GM23248 (cell line): ENCODE results near the gene MAP7D2. TPM values are rescaled to one million over a fixed set of nuclear protein-coding genes. Genes with fewer than 3 reads are reported as not detected.
A peak's percentile ranks its signal among the peaks of the same experiment; 100 is the strongest.
"Not testable (repeated sequence)": the region's sequence is repeated elsewhere in the genome, so short reads cannot be mapped to it uniquely, and the experiment has no call there.

Experiments used
- DNase-seq: peaks from one replicate; pipeline ENCODE4 v3.0.0-alpha.2; 2015
- H2AFZ ChIP-seq: fragments of 200-600 bp; sonication (generic); 2 replicates; pipeline ENCODE4 v1.6.1; 2016; ENCODE audit warnings: antibody characterized with exemption
- H3F3A ChIP-seq: fragments of 200-600 bp; sonication (generic); 2 replicates; pipeline ENCODE4 v1.6.1; 2016; ENCODE audit warnings: mild to moderate bottlenecking, antibody characterized with exemption, mixed run types; ENCODE audit not compliant: insufficient read depth
- H3K27ac ChIP-seq: fragments of 200-600 bp; sonication (generic); 2 replicates; pipeline ENCODE4 v1.5.1; 2016; ENCODE audit warnings: mild to moderate bottlenecking
- H3K27me3 ChIP-seq: fragments of 200-600 bp; sonication (generic); replicated peaks from 2 replicates; pipeline ENCODE4 v1.6.1; 2016; ENCODE audit warnings: mild to moderate bottlenecking; ENCODE audit not compliant: insufficient read depth
- H3K36me3 ChIP-seq: fragments of 200-600 bp; sonication (generic); 2 replicates; pipeline ENCODE4 v1.6.1; 2016; ENCODE audit warnings: low read depth, mild to moderate bottlenecking
- H3K4me1 ChIP-seq: fragments of 200-600 bp; sonication (generic); 2 replicates; pipeline ENCODE4 v1.6.1; 2016; ENCODE audit warnings: mild to moderate bottlenecking; ENCODE audit not compliant: insufficient read depth
- H3K4me2 ChIP-seq: fragments of 200-600 bp; sonication (generic); one replicate; pipeline ENCODE4 v1.6.1; 2016; ENCODE audit warnings: mild to moderate bottlenecking; ENCODE audit not compliant: unreplicated experiment
- H3K4me3 ChIP-seq: fragments of 200-600 bp; sonication (generic); 2 replicates; pipeline ENCODE4 v1.5.1; 2016; ENCODE audit warnings: mild to moderate bottlenecking
- H3K79me2 ChIP-seq: fragments of 200-600 bp; sonication (generic); 2 replicates; pipeline ENCODE4 v1.6.1; 2016; ENCODE audit warnings: mild to moderate bottlenecking; ENCODE audit not compliant: insufficient read depth
- H3K9ac ChIP-seq: fragments of 200-600 bp; sonication (generic); 2 replicates; pipeline ENCODE4 v1.6.1; 2016; ENCODE audit warnings: mild to moderate bottlenecking
- H3K9me2 ChIP-seq: fragments of 200-600 bp; sonication (generic); 2 replicates; pipeline ENCODE4 v1.6.1; 2016; ENCODE audit warnings: mixed run types, mild to moderate bottlenecking, moderate library complexity; ENCODE audit not compliant: insufficient read depth
- H3K9me3 ChIP-seq: fragments of 200-600 bp; sonication (generic); one replicate; pipeline ENCODE4 v1.6.1; 2017; ENCODE audit warnings: low read depth
- H4K20me1 ChIP-seq: fragments of 200-600 bp; sonication (generic); 2 replicates; pipeline ENCODE4 v1.6.0; 2016; ENCODE audit not compliant: insufficient read depth
- EZH2 ChIP-seq: fragments of 200-600 bp; sonication (generic); IDR thresholded peaks from 2 replicates; pipeline ENCODE4 v1.6.1; 2018; ENCODE audit warnings: antibody characterized with exemption, mild to moderate bottlenecking; ENCODE audit not compliant: insufficient read depth, poor library complexity, severe bottlenecking
- EZH2phosphoT487 ChIP-seq: fragments of 200-600 bp; sonication (generic); IDR thresholded peaks from 2 replicates; pipeline ENCODE4 v1.6.1; 2018; ENCODE audit warnings: antibody characterized with exemption, moderate library complexity, mild to moderate bottlenecking, low read depth; ENCODE audit not compliant: insufficient read depth
- WGBS, 2 experiments: methylation state at CpG; one replicate each; pipeline ENCODE4 v1.1.6; 2015 to 2017; ENCODE audit warnings: low lambda C conversion rate in 2 of 2, low coverage in 1 of 2; ENCODE audit errors: missing lambda C conversion rate in 2 of 2; 5-methylcytosine and 5-hydroxymethylcytosine counted together
- in situ Hi-C: fragments of 300-500 bp; cut with MboI; formaldehyde crosslinking; loops from 2 replicates; pipeline ENCODE4 v1.15.0; 2020
- polyA plus RNA-seq: library from polyadenylated mRNA; unstranded; fragments of >200 nt; fragmentation: Nextera tagmentation; extraction: Ambion mirVana; gene quantifications from 2 replicates; pipeline ENCODE4 v1.2.1, GENCODE V29; 2016
- total RNA-seq: library from RNA; depleted of rRNA; stranded (reverse); fragments of >200 nt; shearing (Covaris generic); gene quantifications from 2 replicates; pipeline ENCODE4 v1.2.3, GENCODE V29; 2014; rRNA removed

The MAP7D2 gene
- total RNA-seq (0.25 and 0.32 TPM in 2 replicates), polyA plus RNA-seq (0.11 and 0.16 TPM in 2 replicates)

DNA sequence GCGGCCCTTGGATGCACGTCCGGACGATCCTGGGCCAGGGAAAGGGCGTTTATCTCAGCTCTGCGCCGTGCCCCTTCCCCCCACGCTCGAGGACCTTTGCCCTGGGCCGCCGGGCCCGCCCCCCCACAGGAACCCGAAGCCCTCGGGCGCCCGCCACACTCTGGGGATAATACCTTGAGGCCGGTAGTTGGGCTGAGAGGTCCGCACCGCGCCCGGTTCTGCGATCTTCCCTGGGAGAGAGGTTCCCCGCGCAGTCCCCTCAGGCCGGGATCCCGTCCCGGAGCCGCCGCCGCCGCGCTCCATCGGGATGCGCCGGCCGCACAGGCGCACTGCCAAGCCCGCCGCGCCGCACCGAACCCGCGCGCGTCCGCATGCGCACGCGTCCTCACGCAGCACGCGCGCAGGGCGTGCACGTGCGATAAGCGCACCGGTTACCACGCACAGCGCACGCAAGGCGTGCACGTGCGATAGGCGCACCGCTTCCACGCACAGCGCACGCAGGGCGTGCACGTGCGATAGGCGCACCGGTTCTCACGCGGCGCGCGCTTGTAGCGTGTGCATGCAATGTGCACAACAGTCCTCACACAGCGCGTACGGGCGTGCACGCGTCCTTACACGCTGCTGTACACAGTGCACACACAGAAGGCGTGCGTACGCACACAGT, at the start of gene MAP7D2:
Gene MAP7D2, minus strand, starts transcription at position 331 of the 664 bp plus-strand sequence. Its CDS starts 28 bp downstream, at position 303.
- DNase-seq, result peak; percentile 37
- Histone ChIP-seq H4K20me1 (no peaks in the 10 kb centered on the region), H3K36me3 (no peaks in the 10 kb centered on the region), H2AFZ (no peak within 1 kb of the TSS; the same call in 1 of the 2 replicates), H3K4me1 (no peaks in the 10 kb centered on the region), H3K9me3 (no peaks in the 10 kb centered on the region), H3K27me3 (no peaks in the 10 kb centered on the region), H3K4me3 (peak within 1 kb of the TSS; percentile 43), H3K4me2 (peak within 1 kb of the TSS; percentile 48), H3K79me2 (no peaks in the 10 kb centered on the region), H3K9ac (no peak within 1 kb of the TSS), H3K9me2 (no peaks in the 10 kb centered on the region), H3K27ac (no peak within 1 kb of the TSS), H3F3A (no peaks in the 10 kb centered on the region)
- TF ChIP-seq EZH2 (no peak), EZH2phosphoT487 (no peak)
- in situ Hi-C loops, result no loop called here
- WGBS, 2 experiments, result 19 to 28% methylated on average over 12 to 20 of the region's 91 CpGs

DNA sequence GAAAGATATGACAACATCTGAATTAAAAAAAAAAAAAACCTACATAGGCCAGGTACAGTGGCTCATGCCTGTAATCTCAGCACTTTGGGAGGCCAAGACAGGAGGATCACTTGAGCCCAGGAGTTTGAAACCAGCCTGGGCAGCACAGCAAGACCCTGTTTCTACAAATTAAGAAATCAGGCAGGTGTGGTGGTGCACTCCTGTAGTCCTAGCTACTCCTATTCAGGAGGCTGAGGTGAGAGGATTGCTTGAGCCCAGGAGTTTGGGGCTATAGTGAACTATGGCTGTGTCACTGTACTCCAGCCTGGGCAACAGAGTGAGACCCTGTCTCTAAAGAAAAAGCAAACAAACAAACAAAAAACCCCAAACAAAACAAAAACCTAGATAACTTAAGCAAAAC, 45.8 kb upstream of the MAP7D2 start:
- in situ Hi-C loops, H3K36me3 ChIP-seq, H3K27me3 ChIP-seq, H2AFZ ChIP-seq, H3K4me2 ChIP-seq, H3K4me1 ChIP-seq, H3K9me2 ChIP-seq, H3K27ac ChIP-seq, H3K9me3 ChIP-seq, H4K20me1 ChIP-seq, DNase-seq, H3K4me3 ChIP-seq, H3K9ac ChIP-seq, H3K79me2 ChIP-seq, H3F3A ChIP-seq: not testable (repeated sequence)

DNA sequence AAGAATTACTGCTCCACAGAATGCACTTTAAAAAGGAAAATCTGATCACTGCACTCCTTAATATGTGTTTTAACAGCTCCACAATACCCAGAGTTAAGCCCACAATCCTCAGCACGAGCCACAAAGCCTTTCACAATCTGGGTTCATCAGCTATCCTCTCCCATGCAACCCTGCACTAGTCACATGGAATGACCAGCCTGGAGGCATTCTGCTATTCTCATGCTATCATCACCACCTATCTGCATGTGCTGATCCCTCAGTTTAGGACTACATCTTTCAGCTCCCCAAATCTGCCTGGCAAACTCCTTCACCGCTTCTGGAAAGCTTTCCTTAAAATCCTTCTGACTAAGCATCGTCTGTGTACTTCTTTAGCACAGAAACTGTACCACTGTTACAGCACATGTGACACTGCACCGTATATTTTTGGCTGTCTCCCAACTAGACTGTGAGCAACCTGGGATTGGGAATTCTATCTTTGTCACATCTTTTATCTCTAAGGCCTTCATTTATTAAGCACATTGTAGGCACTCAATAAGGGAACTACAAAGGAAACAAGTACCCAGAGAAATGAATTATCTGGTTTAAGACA, 43.2 kb upstream of the MAP7D2 start:
- Histone ChIP-seq H4K20me1 (no peaks in the 10 kb centered on the region), H3K79me2 (no peaks in the 10 kb centered on the region), H3K27me3 (no peaks in the 10 kb centered on the region), H3K9me3 (no peaks in the 10 kb centered on the region), H3F3A (no peaks in the 10 kb centered on the region), H3K9ac (no peak overlapping the region), H3K9me2 (no peaks in the 10 kb centered on the region), H3K36me3 (0 out of 2 replicates have a peak, but pooled peaks cover 5% of the 10 kb centered on the region), H3K4me2 (no peak overlapping the region), H3K4me3 (no peak overlapping the region), H3K27ac (no peak overlapping the region), H2AFZ (no peak overlapping the region), H3K4me1 (no peaks in the 10 kb centered on the region)
- peak; percentile 10 for DNase-seq
- TF ChIP-seq EZH2phosphoT487 (no peak), EZH2 (no peak)
- in situ Hi-C loops, result no loop called here
- WGBS, 2 experiments, result 67 to 75% methylated on average over 3 to 4 of the region's 4 CpGs

DNA sequence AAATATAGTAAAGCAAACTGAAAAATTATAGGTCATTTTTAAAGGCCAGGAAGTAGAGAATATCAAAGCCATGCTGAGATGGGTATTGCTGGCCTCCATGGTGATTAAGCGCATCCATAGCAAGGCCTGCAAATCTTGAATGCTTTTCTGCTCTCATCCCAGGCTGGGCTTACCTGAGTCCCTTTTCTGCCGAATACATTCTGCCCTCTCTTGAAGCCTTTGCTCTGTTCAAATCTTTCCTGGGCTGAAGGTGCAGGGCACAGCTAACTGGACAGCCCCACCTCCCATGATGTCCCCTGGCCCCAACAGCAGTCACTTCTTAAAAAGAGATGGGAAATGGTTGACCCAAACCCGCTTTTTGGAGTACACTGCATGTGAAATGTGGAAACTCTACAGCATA, 35.0 kb upstream of the MAP7D2 start:
- 97 to 100% methylated on average over 3 of the region's 3 CpGs for WGBS, 2 experiments
- Histone ChIP-seq H4K20me1 (no peaks in the 10 kb centered on the region), H2AFZ (no peak overlapping the region), H3K4me2 (no peak overlapping the region), H3K36me3 (peaks cover 10% of the 10 kb centered on the region; the same call in 1 of the 2 replicates), H3K9me3 (no peaks in the 10 kb centered on the region), H3K9ac (no peak overlapping the region), H3K27ac (no peak overlapping the region), H3K27me3 (no peaks in the 10 kb centered on the region), H3K4me1 (no peaks in the 10 kb centered on the region), H3F3A (no peaks in the 10 kb centered on the region), H3K4me3 (no peak overlapping the region), H3K9me2 (no peaks in the 10 kb centered on the region), H3K79me2 (no peaks in the 10 kb centered on the region)
- TF ChIP-seq EZH2phosphoT487 (no peak), EZH2 (no peak)
- no peak for DNase-seq
- in situ Hi-C loops, result no loop called here
